Osteoblast (primary cell): ENCODE data around the gene IGFALS. TPM values are rescaled to one million over a fixed set of nuclear protein-coding genes. Genes with fewer than 3 reads are reported as not detected.

Experiments used
- DNase-seq: peaks from one replicate; pipeline ENCODE4 v3.0.0; 2011; ENCODE audit warnings: low spot score, mixed read lengths; ENCODE audit not compliant: insufficient read length; ENCODE audit errors: missing footprints
- H2AFZ ChIP-seq: 2 replicates; pipeline ENCODE4 v1.6.0; 2011; ENCODE audit warnings: mild to moderate bottlenecking, low read length
- H3K27ac ChIP-seq: 2 replicates; pipeline ENCODE4 v1.5.1; 2011; ENCODE audit warnings: mild to moderate bottlenecking, low read depth, low read length, moderate library complexity
- H3K27me3 ChIP-seq: 2 replicates; pipeline ENCODE4 v1.6.0; 2012; ENCODE audit warnings: mild to moderate bottlenecking, control low read depth, inconsistent platforms, low read length, moderate library complexity; ENCODE audit not compliant: insufficient read depth
- H3K36me3 ChIP-seq: 2 replicates; pipeline ENCODE4 v1.5.1; 2011; ENCODE audit warnings: mild to moderate bottlenecking, low read length, control low read depth, moderate library complexity; ENCODE audit not compliant: insufficient read depth
- H3K4me1 ChIP-seq: 2 replicates; pipeline ENCODE4 v1.5.1; 2011; ENCODE audit warnings: mild to moderate bottlenecking, low read length, control low read depth, moderate library complexity; ENCODE audit not compliant: insufficient read depth
- H3K4me2 ChIP-seq: 2 replicates; pipeline ENCODE4 v1.6.0; 2011; ENCODE audit warnings: mild to moderate bottlenecking, low read length; ENCODE audit not compliant: insufficient read depth
- H3K4me3 ChIP-seq: fragments of 200-600 bp; sonication (generic); 3 replicates; pipeline ENCODE4 v1.5.1; 2012; ENCODE audit warnings: mild to moderate bottlenecking, low read length, inconsistent platforms; ENCODE audit not compliant: insufficient read depth
- H3K79me2 ChIP-seq: 2 replicates; pipeline ENCODE4 v1.6.0; 2012; ENCODE audit warnings: mild to moderate bottlenecking, low read length, control low read depth, inconsistent platforms; ENCODE audit not compliant: insufficient read depth
- H3K9me3 ChIP-seq: 2 replicates; pipeline ENCODE4 v1.5.1; 2011; ENCODE audit warnings: low read depth, low read length, control low read depth
- H4K20me1 ChIP-seq: 2 replicates; pipeline ENCODE4 v1.6.0; 2012; ENCODE audit warnings: mild to moderate bottlenecking, low read length, control low read depth; ENCODE audit not compliant: insufficient read depth
- CTCF ChIP-seq: IDR thresholded peaks from 2 replicates; pipeline ENCODE4 v1.5.1; 2011; ENCODE audit warnings: mild to moderate bottlenecking, low read depth, low read length, moderate library complexity; ENCODE audit errors: extremely low read depth
- total RNA-seq: library from RNA; depleted of rRNA; stranded (reverse); fragments of >200 nt; gene quantifications from 2 replicates; pipeline ENCODE4 v1.2.3, GENCODE V29; 2012

IGFALS gene
- total RNA-seq, 1 donor, result not detected

GRCh38 chr16:1826691-1827573, 33.4 kb upstream of the IGFALS start, which contains the start of the genes FAHD1 and HAGH:
Gene FAHD1 (plus strand): TSS chr16:1827206. CDS start chr16:1827239, 33 bp downstream.
Gene HAGH (minus strand): TSS chr16:1826825. CDS start chr16:1826787, 38 bp downstream.
- Histone ChIP-seq H3K27me3 (no peaks in the 10 kb centered on the region), H3K79me2 (peaks cover 61% of the 10 kb centered on the region), H4K20me1 (peaks cover 18% of the 10 kb centered on the region), H3K36me3 (peaks cover 10% of the 10 kb centered on the region), H3K4me1 (peaks cover 25% of the 10 kb centered on the region), H2AFZ (peak within 1 kb of the TSS; percentile 100), H3K9me3 (no peaks in the 10 kb centered on the region), H3K4me3 (peak within 1 kb of the TSS; percentile 99), H3K27ac (peak within 1 kb of the TSS; percentile 62), H3K4me2 (peak within 1 kb of the TSS; percentile 93)
- peak; percentile 100 for DNase-seq
- TF ChIP-seq CTCF, result no peak

GRCh38 chr16:1825864-1826690, 32.6 kb upstream of the IGFALS start:
- Histone ChIP-seq H3K4me3 (peak overlapping the region; percentile 99), H3K36me3 (peaks cover 10% of the 10 kb centered on the region), H3K4me1 (peaks cover 25% of the 10 kb centered on the region), H3K4me2 (peak overlapping the region; percentile 93), H3K27ac (no peak overlapping the region), H2AFZ (peak overlapping the region; percentile 56), H3K9me3 (no peaks in the 10 kb centered on the region), H4K20me1 (peaks cover 15% of the 10 kb centered on the region), H3K79me2 (peaks cover 63% of the 10 kb centered on the region), H3K27me3 (no peaks in the 10 kb centered on the region)
- no peak for DNase-seq
- no peak for TF ChIP-seq CTCF

GRCh38 chr16:1825381-1825863, 31.9 kb upstream of the IGFALS start:
- Histone ChIP-seq H3K4me2 (peak overlapping the region; percentile 93), H3K27me3 (no peaks in the 10 kb centered on the region), H4K20me1 (peaks cover 14% of the 10 kb centered on the region), H3K36me3 (peaks cover 10% of the 10 kb centered on the region), H3K9me3 (no peaks in the 10 kb centered on the region), H2AFZ (peak overlapping the region; percentile 56), H3K4me1 (peaks cover 25% of the 10 kb centered on the region), H3K79me2 (peaks cover 63% of the 10 kb centered on the region), H3K27ac (no peak overlapping the region), H3K4me3 (peak overlapping the region; percentile 99)
- no peak for DNase-seq
- no peak for TF ChIP-seq CTCF
